Endothelial cell of umbilical vein (primary cell): Measurements from ENCODE around the gene TEX19.

Experiments
- EZH2 ChIP-seq: IDR thresholded peaks from 2 replicates; pipeline ENCODE4 v1.6.1; 2012; ENCODE audit warnings: borderline replicate concordance, low read depth, mild to moderate bottlenecking, moderate library complexity, low read length, inconsistent platforms; ENCODE audit not compliant: severe bottlenecking
- TF ChIP-seq, protein P1 (sequence below), 2 donors: IDR thresholded peaks; 1 replicate in 1 of 2; 2 replicates in 1 of 2; pipeline ENCODE4 v1.5.1; 2011; ENCODE audit warnings: low read length in 2 of 2, mild to moderate bottlenecking in 2 of 2, moderate library complexity in 2 of 2, control low read depth in 1 of 2, inconsistent platforms in 1 of 2, low read depth in 1 of 2; ENCODE audit not compliant: insufficient read depth in 1 of 2; ENCODE audit errors: extremely low read depth in 1 of 2

- TF ChIP-seq, protein P1, sequence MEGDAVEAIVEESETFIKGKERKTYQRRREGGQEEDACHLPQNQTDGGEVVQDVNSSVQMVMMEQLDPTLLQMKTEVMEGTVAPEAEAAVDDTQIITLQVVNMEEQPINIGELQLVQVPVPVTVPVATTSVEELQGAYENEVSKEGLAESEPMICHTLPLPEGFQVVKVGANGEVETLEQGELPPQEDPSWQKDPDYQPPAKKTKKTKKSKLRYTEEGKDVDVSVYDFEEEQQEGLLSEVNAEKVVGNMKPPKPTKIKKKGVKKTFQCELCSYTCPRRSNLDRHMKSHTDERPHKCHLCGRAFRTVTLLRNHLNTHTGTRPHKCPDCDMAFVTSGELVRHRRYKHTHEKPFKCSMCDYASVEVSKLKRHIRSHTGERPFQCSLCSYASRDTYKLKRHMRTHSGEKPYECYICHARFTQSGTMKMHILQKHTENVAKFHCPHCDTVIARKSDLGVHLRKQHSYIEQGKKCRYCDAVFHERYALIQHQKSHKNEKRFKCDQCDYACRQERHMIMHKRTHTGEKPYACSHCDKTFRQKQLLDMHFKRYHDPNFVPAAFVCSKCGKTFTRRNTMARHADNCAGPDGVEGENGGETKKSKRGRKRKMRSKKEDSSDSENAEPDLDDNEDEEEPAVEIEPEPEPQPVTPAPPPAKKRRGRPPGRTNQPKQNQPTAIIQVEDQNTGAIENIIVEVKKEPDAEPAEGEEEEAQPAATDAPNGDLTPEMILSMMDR (IDR thresholded peaks at IDR 0.05; ENCODE audit: extremely low read depth in 1 of 2, insufficient read depth in 1 of 2, low read depth in 1 of 2, low read length in 2 of 2), result no peak
- no peak for TF ChIP-seq EZH2
These were observed 24.4 kb downstream of the TEX19 start for GRCh38 chr17:82383411-82383810.
